ENCODE measurements around the gene GNG7.

- TF ChIP-seq, protein P1, sequence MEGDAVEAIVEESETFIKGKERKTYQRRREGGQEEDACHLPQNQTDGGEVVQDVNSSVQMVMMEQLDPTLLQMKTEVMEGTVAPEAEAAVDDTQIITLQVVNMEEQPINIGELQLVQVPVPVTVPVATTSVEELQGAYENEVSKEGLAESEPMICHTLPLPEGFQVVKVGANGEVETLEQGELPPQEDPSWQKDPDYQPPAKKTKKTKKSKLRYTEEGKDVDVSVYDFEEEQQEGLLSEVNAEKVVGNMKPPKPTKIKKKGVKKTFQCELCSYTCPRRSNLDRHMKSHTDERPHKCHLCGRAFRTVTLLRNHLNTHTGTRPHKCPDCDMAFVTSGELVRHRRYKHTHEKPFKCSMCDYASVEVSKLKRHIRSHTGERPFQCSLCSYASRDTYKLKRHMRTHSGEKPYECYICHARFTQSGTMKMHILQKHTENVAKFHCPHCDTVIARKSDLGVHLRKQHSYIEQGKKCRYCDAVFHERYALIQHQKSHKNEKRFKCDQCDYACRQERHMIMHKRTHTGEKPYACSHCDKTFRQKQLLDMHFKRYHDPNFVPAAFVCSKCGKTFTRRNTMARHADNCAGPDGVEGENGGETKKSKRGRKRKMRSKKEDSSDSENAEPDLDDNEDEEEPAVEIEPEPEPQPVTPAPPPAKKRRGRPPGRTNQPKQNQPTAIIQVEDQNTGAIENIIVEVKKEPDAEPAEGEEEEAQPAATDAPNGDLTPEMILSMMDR (IDR thresholded peaks at IDR 0.05; ENCODE audit: low read depth, low read length), result no peak
- no peak for TF ChIP-seq EZH2phosphoT487 (IDR thresholded peaks at IDR 0.05; ENCODE audit: low read depth)
Measured at GRCh38 chr19:2726160-2726855, 23.8 kb upstream of the GNG7 start.
